ENCODE measurements around the gene NTN4.

Gene NTN4

GRCh38 chr12:95715177-95715576 lies 75.4 kb downstream of the NTN4 start:
- TF ChIP-seq POLR2AphosphoS5 (IDR thresholded peaks at IDR 0.05; ENCODE audit: low read depth, low read length) (no peak), FOXP2 (optimal IDR thresholded peaks at IDR 0.05; ENCODE audit: borderline replicate concordance, extremely low read depth, extremely low read length, insufficient read depth) (no peak), TAF1 (IDR thresholded peaks at IDR 0.05; ENCODE audit: borderline replicate concordance, insufficient read depth, low read length) (no peak), REST (IDR thresholded peaks at IDR 0.05; ENCODE audit: insufficient read depth in 1 of 2, low read depth in 2 of 2, low read length in 2 of 2) (no peak), SIN3A (IDR thresholded peaks at IDR 0.05; ENCODE audit: borderline replicate concordance, insufficient read depth, low read length) (no peak)

- no peak for TF ChIP-seq POLR2AphosphoS5 (IDR thresholded peaks at IDR 0.05; ENCODE audit: low read depth, low read length)
- no peak for TF ChIP-seq FOXP2 (optimal IDR thresholded peaks at IDR 0.05; ENCODE audit: borderline replicate concordance, extremely low read depth, extremely low read length, insufficient read depth)
- no peak for TF ChIP-seq TAF1 (IDR thresholded peaks at IDR 0.05; ENCODE audit: borderline replicate concordance, insufficient read depth, low read length)
- no peak for TF ChIP-seq REST (IDR thresholded peaks at IDR 0.05; ENCODE audit: insufficient read depth in 1 of 2, low read depth in 2 of 2, low read length in 2 of 2)
- TF ChIP-seq SIN3A (IDR thresholded peaks at IDR 0.05; ENCODE audit: borderline replicate concordance, insufficient read depth, low read length): no peak
Measured at GRCh38 chr12:95712269-95712668, 78.3 kb downstream of the NTN4 start.

- TF ChIP-seq SIN3A (IDR thresholded peaks at IDR 0.05; ENCODE audit: borderline replicate concordance, insufficient read depth, low read length): no peak
- TF ChIP-seq REST (IDR thresholded peaks at IDR 0.05; ENCODE audit: insufficient read depth in 1 of 2, low read depth in 2 of 2, low read length in 2 of 2): no peak
Measured at GRCh38 chr12:95710386-95710785, 80.2 kb downstream of the NTN4 start.

- no peak for TF ChIP-seq REST (IDR thresholded peaks at IDR 0.05; ENCODE audit: insufficient read depth in 1 of 2, low read depth in 2 of 2, low read length in 2 of 2)
- no peak for TF ChIP-seq POLR2AphosphoS5 (IDR thresholded peaks at IDR 0.05; ENCODE audit: low read depth, low read length)
- no peak for TF ChIP-seq SIN3A (IDR thresholded peaks at IDR 0.05; ENCODE audit: borderline replicate concordance, insufficient read depth, low read length)
- TF ChIP-seq FOXP2 (optimal IDR thresholded peaks at IDR 0.05; ENCODE audit: borderline replicate concordance, extremely low read depth, extremely low read length, insufficient read depth): no peak
- no peak for TF ChIP-seq TAF1 (IDR thresholded peaks at IDR 0.05; ENCODE audit: borderline replicate concordance, insufficient read depth, low read length)
Measured at GRCh38 chr12:95709152-95709551, 81.4 kb downstream of the NTN4 start.

- TF ChIP-seq TAF1 (IDR thresholded peaks at IDR 0.05; ENCODE audit: borderline replicate concordance, insufficient read depth, low read length) (no peak), FOXP2 (optimal IDR thresholded peaks at IDR 0.05; ENCODE audit: borderline replicate concordance, extremely low read depth, extremely low read length, insufficient read depth) (no peak), REST (IDR thresholded peaks at IDR 0.05; ENCODE audit: insufficient read depth in 1 of 2, low read depth in 2 of 2, low read length in 2 of 2) (no peak), SIN3A (IDR thresholded peaks at IDR 0.05; ENCODE audit: borderline replicate concordance, insufficient read depth, low read length) (no peak), POLR2AphosphoS5 (IDR thresholded peaks at IDR 0.05; ENCODE audit: low read depth, low read length) (no peak)
Measured at GRCh38 chr12:95705143-95705542, 85.4 kb downstream of the NTN4 start.

All from PFSK-1 (cell line).